H1 (cell line): ENCODE data around the gene GTF2H2.
"Not testable (repeated sequence)": the region's sequence is repeated elsewhere in the genome, so short reads cannot be mapped to it uniquely, and the experiment has no call there.

Experiments used
- BACH1 ChIP-seq: IDR thresholded peaks from 2 replicates; pipeline ENCODE4 v1.6.1; 2012; ENCODE audit warnings: low read length, improper control_type of control experiment
- BRCA1 ChIP-seq: IDR thresholded peaks from 2 replicates; pipeline ENCODE4 v1.6.1; 2012; ENCODE audit warnings: low read depth, low read length, improper control_type of control experiment
- EZH2 ChIP-seq: fragments of 200-600 bp; sonication (generic); IDR thresholded peaks from 2 replicates; pipeline ENCODE4 v1.7.1; 2012; ENCODE audit warnings: low read depth, mild to moderate bottlenecking, moderate library complexity, low read length, inconsistent platforms; ENCODE audit not compliant: severe bottlenecking
- GTF2F1 ChIP-seq: IDR thresholded peaks from 2 replicates; pipeline ENCODE4 v1.6.1; 2012; ENCODE audit warnings: low read depth, low read length, improper control_type of control experiment, borderline replicate concordance
- MAFK ChIP-seq: IDR thresholded peaks from 2 replicates; pipeline ENCODE4 v1.6.1; 2012; ENCODE audit warnings: low read depth, mild to moderate bottlenecking, improper control_type of control experiment, low read length
- NANOG ChIP-seq: IDR thresholded peaks from 2 replicates; pipeline ENCODE4 v1.6.1; 2011; ENCODE audit warnings: low read length, low read depth, mild to moderate bottlenecking, inconsistent platforms; ENCODE audit not compliant: insufficient read depth, poor library complexity, severe bottlenecking
- POLR2A ChIP-seq, 2 experiments: IDR thresholded peaks; 1 replicate in 1 of 2; 2 replicates in 1 of 2; pipeline ENCODE4 v1.6.1; 2011; ENCODE audit warnings: low read depth in 2 of 2, low read length in 2 of 2, mild to moderate bottlenecking in 2 of 2; ENCODE audit errors: control extremely low read depth in 1 of 2
- RBBP5 ChIP-seq: IDR thresholded peaks from 2 replicates; pipeline ENCODE4 v1.7.1; 2012; ENCODE audit warnings: low read depth, mild to moderate bottlenecking, inconsistent platforms, low read length, moderate library complexity, borderline replicate concordance
- SIN3A ChIP-seq, 2 experiments: IDR thresholded peaks in 1 of 2; conservative IDR thresholded peaks in 1 of 2; 2 replicates each; pipeline ENCODE4 v1.6.1; 2011 to 2012; ENCODE audit warnings: low read length in 2 of 2, improper control_type of control experiment in 1 of 2, low read depth in 1 of 2, mild to moderate bottlenecking in 1 of 2
- SUZ12 ChIP-seq: fragments of 200-600 bp; sonication (generic); IDR thresholded peaks from 2 replicates; pipeline ENCODE4 v1.6.1; 2012; ENCODE audit warnings: mild to moderate bottlenecking, inconsistent platforms, low read length, moderate library complexity, mixed read lengths
- TAF1 ChIP-seq: IDR thresholded peaks from 2 replicates; pipeline ENCODE4 v1.6.1; 2011; ENCODE audit warnings: mild to moderate bottlenecking, low read depth, low read length
- TEAD4 ChIP-seq: IDR thresholded peaks from 2 replicates; pipeline ENCODE4 v1.6.1; 2012; ENCODE audit warnings: low read depth, low read length, inconsistent platforms, mixed read lengths
- TF ChIP-seq, protein P1 (sequence below), 3 experiments: IDR thresholded peaks; 1 replicate in 2 of 3; 2 replicates in 1 of 3; pipeline versions ENCODE4 v1.5.1 to v1.6.1; 2011; ENCODE audit warnings: low read length in 3 of 3, mild to moderate bottlenecking in 3 of 3, inconsistent platforms in 2 of 3, low read depth in 1 of 3, moderate library complexity in 1 of 3; ENCODE audit not compliant: insufficient read depth in 1 of 3; ENCODE audit errors: control extremely low read depth in 1 of 3
- TF ChIP-seq, protein P2 (sequence below): IDR thresholded peaks from 2 replicates; pipeline ENCODE4 v1.6.1; 2012; ENCODE audit warnings: low read length, inconsistent platforms

DNA sequence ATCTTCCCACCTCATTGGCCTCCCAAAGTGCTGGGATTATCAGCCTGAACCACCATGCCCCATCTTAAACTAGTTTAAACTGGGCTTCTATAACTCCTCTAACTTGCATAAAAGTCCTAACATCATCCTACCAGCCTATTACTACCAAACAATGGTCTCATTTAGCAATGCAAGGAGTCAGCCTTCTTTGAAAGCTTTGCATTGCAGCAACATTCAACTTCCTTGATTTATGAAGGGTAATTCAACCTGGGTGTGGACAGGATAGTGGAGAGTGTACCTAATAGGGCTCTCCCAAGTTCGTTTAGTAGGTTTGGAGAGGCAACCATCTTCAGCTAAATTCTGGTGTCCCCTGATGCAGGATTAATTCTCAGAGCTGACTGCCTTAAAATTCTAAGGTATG is 18.7 kb upstream of the GTF2H2 start:
- TF ChIP-seq MAFK; NANOG; TAF1; SUZ12; RBBP5; SIN3A (conservative IDR thresholded peaks at IDR 0.05 in 1 of 2, IDR thresholded peaks at IDR 0.05 in 1 of 2; ENCODE audit: low read depth in 1 of 2, low read length in 2 of 2); EZH2; TEAD4; GTF2F1; POLR2A (IDR thresholded peaks at IDR 0.05; ENCODE audit: control extremely low read depth in 1 of 2, low read depth in 2 of 2, low read length in 2 of 2); BRCA1; BACH1: not testable (repeated sequence)
- TF ChIP-seq, protein P1, sequence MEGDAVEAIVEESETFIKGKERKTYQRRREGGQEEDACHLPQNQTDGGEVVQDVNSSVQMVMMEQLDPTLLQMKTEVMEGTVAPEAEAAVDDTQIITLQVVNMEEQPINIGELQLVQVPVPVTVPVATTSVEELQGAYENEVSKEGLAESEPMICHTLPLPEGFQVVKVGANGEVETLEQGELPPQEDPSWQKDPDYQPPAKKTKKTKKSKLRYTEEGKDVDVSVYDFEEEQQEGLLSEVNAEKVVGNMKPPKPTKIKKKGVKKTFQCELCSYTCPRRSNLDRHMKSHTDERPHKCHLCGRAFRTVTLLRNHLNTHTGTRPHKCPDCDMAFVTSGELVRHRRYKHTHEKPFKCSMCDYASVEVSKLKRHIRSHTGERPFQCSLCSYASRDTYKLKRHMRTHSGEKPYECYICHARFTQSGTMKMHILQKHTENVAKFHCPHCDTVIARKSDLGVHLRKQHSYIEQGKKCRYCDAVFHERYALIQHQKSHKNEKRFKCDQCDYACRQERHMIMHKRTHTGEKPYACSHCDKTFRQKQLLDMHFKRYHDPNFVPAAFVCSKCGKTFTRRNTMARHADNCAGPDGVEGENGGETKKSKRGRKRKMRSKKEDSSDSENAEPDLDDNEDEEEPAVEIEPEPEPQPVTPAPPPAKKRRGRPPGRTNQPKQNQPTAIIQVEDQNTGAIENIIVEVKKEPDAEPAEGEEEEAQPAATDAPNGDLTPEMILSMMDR (IDR thresholded peaks at IDR 0.05; ENCODE audit: control extremely low read depth in 1 of 3, insufficient read depth in 1 of 3, low read depth in 1 of 3, low read length in 3 of 3): not testable (repeated sequence)
- TF ChIP-seq, protein P2, sequence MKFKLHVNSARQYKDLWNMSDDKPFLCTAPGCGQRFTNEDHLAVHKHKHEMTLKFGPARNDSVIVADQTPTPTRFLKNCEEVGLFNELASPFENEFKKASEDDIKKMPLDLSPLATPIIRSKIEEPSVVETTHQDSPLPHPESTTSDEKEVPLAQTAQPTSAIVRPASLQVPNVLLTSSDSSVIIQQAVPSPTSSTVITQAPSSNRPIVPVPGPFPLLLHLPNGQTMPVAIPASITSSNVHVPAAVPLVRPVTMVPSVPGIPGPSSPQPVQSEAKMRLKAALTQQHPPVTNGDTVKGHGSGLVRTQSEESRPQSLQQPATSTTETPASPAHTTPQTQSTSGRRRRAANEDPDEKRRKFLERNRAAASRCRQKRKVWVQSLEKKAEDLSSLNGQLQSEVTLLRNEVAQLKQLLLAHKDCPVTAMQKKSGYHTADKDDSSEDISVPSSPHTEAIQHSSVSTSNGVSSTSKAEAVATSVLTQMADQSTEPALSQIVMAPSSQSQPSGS: not testable (repeated sequence)
